PFSK-1 (cell line): ENCODE data around the gene HHAT.

Experiments used
- FOXP2 ChIP-seq: optimal IDR thresholded peaks from 2 replicates; pipeline ENCODE3; 2011; ENCODE audit warnings: borderline replicate concordance, control low read depth, inconsistent platforms; ENCODE audit not compliant: insufficient read depth; ENCODE audit errors: extremely low read length, extremely low read depth
- POLR2AphosphoS5 ChIP-seq: IDR thresholded peaks from 2 replicates; pipeline ENCODE4 v1.6.1; 2012; ENCODE audit warnings: low read depth, mild to moderate bottlenecking, control low read depth, low read length, moderate library complexity
- REST ChIP-seq, 2 experiments: IDR thresholded peaks; 2 replicates each; pipeline versions ENCODE4 v1.6.1 to v1.8.0; 2011 to 2012; ENCODE audit warnings: low read depth in 2 of 2, low read length in 2 of 2, control low read depth in 1 of 2, inconsistent platforms in 1 of 2, mild to moderate bottlenecking in 1 of 2, moderate library complexity in 1 of 2; ENCODE audit not compliant: insufficient read depth in 1 of 2
- SIN3A ChIP-seq: IDR thresholded peaks from 2 replicates; pipeline ENCODE4 v1.6.1; 2012; ENCODE audit warnings: mild to moderate bottlenecking, low read length, moderate library complexity, borderline replicate concordance; ENCODE audit not compliant: insufficient read depth
- TAF1 ChIP-seq: IDR thresholded peaks from 2 replicates; pipeline ENCODE4 v1.6.1; 2012; ENCODE audit warnings: low read length, control low read depth, borderline replicate concordance; ENCODE audit not compliant: insufficient read depth

Gene HHAT

GRCh38 chr1:210367566-210367965 is 38.9 kb downstream of the HHAT start:
- TF ChIP-seq POLR2AphosphoS5 (no peak), SIN3A (no peak), FOXP2 (no peak), REST (IDR thresholded peaks at IDR 0.05; ENCODE audit: insufficient read depth in 1 of 2, low read depth in 2 of 2, low read length in 2 of 2) (no peak), TAF1 (no peak)

GRCh38 chr1:210369425-210369824 is 40.7 kb downstream of the HHAT start:
- TF ChIP-seq SIN3A (no peak), REST (IDR thresholded peaks at IDR 0.05; ENCODE audit: insufficient read depth in 1 of 2, low read depth in 2 of 2, low read length in 2 of 2) (no peak), TAF1 (no peak), FOXP2 (no peak), POLR2AphosphoS5 (no peak)

- no peak for TF ChIP-seq SIN3A
- no peak for TF ChIP-seq FOXP2
- no peak for TF ChIP-seq REST (IDR thresholded peaks at IDR 0.05; ENCODE audit: insufficient read depth in 1 of 2, low read depth in 2 of 2, low read length in 2 of 2)
- TF ChIP-seq TAF1: no peak
- TF ChIP-seq POLR2AphosphoS5: no peak
Measured at GRCh38 chr1:210371916-210372315, 43.2 kb downstream of the HHAT start.

- TF ChIP-seq SIN3A (no peak), TAF1 (no peak), REST (IDR thresholded peaks at IDR 0.05; ENCODE audit: insufficient read depth in 1 of 2, low read depth in 2 of 2, low read length in 2 of 2) (no peak), POLR2AphosphoS5 (no peak), FOXP2 (no peak)
Measured at GRCh38 chr1:210372491-210372890, 43.8 kb downstream of the HHAT start.

GRCh38 chr1:210372931-210373627 is 44.4 kb downstream of the HHAT start:
- TF ChIP-seq REST (IDR thresholded peaks at IDR 0.05; ENCODE audit: insufficient read depth in 1 of 2, low read depth in 2 of 2, low read length in 2 of 2) (no peak), SIN3A (no peak), TAF1 (no peak), FOXP2 (no peak), POLR2AphosphoS5 (no peak)
